HG03354 (cell line): Measurements from ENCODE around the gene SLC12A3.

Source experiments
- ATAC-seq: cut with Tn5 transposase; IDR thresholded peaks from one replicate; pipeline ENCODE4 v1.9.1; 2021; ENCODE audit warnings: mild to moderate bottlenecking; ENCODE audit not compliant: unreplicated experiment, poor library complexity, severe bottlenecking

SLC12A3 gene

DNA sequence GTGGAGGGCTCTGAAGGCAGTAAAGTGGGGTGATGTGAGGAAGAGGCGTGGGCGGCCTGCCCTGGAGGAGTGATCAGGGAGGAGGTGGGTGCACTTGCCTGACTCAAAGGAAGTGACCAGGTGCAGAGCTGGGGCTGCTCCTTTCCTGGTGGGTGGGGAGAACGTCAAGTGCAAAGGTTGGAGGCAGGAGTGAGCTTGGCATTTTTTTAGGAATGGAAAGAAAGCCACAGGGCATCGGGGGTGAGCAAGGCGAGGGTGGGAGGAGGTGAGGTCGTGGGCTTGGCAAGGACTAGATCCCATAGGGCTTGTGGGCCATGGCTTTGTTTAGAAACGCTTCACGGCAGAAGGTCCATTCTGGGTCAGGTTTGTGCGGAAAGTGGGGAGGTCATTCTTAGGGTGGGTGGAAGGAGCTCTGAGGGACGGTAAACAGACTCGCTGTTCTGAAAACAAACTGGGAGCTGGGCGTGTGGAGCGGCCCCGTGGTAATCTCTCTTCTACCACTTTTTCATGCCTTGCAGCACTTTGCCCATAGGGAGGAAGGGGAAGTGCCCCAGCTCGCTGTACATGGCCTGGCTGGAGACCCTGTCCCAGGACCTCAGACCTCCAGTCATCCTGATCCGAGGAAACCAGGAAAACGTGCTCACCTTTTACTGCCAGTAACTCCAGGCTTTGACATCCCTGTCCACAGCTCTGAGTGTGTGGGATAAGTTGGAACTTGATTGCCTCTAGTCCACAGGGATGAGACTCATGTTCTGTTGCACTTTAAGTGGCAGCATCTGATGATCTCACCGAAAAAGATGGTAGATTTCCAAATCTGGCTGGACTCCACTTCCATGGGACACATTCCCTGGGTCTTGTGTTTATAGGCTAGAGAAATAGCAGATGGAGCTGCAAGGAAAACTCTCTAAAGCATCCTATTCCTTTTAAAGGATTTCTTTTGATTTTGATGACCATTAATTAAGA, 48.0 kb downstream of the SLC12A3 start:
- no peak for ATAC-seq

DNA sequence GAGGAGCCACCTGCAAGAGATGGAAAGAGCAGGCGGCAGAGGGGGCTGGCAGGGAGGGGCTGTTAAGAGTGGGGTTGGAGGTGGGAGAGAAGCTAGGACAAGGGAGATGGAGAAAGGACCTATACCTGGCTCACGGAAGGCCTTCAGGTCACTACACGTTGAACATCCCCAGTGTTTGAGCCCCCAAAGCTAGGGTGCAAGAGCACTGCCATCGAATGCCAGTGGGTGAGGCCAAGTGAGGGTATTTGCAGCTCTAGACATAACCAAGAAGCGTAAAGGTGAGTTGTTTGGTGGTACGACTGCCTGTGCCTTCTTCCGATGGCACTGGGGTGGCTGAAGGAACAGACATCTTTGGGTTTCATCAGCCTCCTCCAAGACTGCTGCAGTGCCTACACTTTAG, 49.9 kb downstream of the SLC12A3 start:
- ATAC-seq = no peak

DNA sequence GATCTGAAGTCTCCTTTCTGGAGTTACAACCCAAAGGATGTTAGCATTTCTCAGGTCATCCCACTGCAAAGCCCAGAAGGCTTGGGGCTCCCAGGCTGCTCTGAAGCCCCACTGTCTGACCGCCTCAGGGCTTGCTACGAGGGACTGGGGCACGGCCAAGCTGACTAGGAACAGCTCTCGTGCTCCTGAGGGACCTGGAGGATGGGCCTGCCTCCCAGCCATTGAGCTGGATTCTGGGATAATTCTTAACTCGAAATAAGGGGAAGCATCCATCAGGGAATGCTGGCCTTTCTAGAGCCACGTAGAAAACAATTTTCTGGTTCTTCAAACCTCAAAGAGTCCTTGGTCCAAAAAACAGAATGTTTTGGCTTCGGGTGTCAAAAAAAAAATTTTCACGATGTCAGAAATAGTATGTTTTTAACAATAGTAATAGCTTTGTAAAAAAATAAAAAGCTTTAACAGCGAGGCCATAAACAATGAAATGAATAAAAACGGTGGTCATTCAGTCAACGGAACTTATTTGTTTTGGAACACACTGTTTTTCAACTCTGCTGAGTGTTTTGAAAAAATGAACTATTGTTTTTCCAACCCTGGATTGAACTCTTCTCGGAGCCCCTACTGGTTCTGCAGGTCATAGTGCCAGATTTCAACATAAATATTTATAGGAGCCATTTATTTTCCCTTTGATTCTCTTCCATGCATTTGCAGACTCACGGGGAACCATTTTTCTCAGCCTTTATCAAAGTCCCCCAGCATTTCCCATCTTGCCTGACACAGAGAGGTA, 50.5 kb downstream of the SLC12A3 start:
- no peak for ATAC-seq

DNA sequence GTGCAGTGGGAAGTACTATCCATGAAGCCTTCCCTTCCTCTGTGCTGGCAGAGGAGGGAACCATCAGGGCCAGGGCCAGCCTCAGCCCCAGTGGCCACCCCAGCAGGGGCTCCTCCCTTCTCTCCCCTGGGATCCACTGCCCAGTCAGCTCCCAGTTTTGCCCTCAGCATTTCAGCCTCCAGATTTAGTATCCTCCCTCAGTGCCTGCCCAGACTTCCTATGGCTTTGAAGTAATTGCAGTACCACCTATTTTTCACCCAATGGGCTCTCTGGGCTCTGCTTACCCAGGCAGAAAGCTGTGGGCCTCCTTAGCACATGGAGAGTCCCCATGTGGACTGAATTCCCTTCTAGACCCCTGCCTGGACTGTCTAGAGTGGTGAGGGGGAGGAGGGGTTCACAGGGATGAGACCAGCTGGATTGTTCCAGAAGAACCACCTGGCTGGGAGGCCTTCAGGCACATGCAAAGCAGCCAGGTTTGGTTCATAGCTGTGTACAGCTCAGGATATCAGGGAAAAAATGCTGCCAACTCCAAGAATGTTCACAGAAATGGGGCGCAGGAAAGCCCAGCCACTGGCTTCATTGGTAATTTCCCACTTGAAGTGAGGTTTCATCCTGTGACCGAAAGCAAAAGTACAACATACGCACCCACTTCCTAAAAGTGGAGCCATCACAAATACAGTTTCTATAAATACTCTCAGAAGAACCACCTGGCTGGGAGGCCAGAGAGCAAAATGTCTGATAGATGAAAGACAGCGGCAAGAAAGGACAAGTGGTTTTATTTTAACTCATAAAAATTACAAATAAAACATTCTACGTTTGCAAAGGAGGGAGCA, 51.8 kb downstream of the SLC12A3 start:
- ATAC-seq = peak; percentile 83

DNA sequence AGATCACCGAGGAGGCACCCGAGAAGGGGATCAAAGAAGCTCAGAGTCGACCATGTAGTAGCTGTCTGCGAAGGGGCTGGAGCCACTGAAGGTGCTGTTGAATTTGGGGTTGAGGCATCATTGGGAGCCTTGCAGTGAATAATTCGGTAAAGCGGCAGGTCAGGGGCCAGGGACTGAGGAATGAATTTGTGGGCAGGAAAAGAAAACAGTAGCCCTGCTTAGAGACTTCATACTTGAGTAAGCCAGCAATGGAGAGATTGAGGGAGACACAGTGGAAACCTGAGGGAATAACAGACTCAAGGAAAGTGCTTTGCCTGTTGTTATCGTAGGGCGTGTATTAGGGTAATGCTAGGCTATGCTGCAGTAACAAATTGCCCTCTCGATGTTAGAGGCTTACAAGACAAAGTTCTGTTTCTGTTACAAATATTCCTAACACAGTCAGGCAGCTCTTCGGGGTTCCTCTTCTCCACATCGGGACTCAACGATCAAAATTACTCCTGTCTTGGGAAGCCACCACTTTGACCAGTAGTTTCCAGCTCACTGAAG, 53.5 kb downstream of the SLC12A3 start:
- ATAC-seq = no peak

DNA sequence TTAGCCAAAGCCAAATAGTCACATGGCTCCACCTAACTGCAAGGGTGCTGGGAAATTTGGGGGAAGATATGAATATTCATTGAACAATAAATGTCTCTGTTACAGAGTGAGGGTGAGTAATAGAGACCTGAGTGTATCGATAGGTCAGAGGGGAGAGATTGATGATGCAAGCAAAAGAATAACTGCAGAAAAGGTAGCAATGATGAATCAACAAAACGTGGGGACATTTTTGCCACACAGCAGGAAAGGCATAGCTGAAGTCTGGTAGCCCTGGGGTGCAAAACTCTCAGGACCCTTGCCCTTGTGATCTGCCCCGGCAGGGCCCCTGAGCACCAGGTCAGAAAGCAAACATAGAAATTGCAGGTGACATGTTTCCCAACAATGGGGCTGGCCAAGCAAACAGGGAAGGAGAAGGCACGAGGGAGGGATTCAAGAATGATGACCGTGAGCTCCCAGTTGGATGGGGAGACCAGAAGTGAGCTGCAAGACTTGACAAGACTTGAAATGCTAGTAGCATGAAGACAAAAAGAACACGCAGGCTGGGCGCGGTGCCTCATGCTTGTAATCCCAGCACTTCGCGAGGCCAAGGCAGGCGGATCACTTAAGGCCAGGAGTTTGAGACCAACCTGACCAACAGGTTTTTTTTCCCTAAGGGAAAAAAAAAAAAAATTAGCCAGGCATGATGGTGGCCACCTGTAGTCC, 54.2 kb downstream of the SLC12A3 start:
- ATAC-seq = no peak

DNA sequence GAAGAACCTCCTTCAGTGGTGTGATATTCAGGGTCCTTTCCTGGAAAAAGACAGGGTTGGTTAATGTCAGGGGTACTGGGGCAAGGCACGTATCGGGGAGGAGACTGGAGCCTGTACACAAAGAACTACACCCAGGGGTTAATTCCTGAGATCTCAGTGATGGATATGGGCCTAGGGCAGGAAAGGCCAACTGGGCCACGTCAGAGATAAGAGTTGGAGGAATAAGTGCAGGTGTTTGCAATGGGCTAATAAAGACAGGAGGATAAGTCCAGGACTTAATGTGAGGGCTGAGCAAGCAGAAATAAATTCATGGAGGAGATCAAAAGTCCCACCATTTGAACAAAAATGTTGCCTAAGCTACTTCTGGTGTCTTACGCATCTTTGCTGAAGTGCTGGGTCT, 56.6 kb downstream of the SLC12A3 start:
- no peak for ATAC-seq

DNA sequence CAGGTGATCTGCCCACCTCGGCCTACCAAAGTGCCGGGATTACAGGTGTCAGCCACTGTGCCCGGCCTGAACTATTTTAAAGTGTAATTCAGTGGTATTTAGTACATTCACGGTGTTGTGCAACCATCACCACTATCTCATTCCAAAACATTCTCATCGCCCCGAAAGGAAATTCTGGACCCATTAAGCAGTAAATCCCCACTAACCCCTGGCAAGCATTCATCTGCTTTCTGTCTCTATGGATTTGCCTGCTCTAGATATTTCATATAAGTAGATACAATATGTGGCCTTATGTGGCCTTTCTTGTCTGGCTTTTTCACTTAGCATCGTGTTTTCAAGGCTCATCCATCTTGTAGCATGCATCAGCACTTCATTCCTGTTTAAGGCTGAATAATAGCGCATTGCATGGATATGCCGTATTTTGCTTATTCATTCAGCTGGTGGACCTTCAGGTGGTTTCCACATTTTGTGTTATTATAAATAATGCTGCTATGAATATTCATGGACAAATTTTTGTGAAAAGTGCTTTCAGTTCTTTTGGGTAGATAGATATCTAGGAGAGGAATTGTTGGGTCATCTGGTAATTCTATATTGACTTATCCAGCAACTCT, 58.6 kb downstream of the SLC12A3 start:
- ATAC-seq = no peak

DNA sequence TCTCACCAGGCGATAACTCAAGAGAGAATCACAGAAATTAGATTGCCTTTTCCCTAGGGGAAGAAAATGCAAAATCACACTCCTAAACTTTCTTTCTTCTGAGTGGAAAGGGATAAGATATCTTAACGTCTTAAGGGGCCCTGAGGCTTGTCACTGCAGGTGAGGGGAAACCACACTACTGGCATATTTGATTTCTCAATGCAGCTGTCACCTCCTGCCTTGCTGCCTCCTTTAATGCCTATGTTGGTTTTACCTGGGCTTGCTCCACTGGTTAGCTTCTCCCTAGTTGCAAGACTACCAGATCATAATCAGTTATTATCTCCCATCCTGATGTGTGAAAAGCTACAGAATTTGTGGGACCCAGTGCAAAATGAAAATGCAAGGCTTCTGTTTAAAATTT, 62.5 kb downstream of the SLC12A3 start:
- no peak for ATAC-seq

DNA sequence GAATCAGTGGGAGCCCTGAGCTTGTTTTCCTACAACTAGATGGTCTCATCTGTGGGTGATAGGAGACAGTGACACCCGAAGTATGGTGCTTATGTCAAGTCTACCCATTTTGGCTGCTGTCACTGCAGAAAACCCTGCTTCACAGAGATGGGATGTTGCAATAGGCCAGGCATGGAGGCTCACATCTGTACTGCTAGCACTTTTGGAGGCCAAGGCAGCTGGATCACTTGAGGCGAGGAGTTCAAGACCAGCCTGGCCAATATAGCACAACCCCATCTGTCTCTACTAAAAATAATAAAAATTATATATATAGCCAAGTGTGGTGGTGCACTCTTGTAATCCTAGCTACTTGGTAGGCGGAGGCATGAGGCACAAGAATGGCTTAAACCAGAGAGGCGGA, 64.6 kb downstream of the SLC12A3 start:
- no peak for ATAC-seq

DNA sequence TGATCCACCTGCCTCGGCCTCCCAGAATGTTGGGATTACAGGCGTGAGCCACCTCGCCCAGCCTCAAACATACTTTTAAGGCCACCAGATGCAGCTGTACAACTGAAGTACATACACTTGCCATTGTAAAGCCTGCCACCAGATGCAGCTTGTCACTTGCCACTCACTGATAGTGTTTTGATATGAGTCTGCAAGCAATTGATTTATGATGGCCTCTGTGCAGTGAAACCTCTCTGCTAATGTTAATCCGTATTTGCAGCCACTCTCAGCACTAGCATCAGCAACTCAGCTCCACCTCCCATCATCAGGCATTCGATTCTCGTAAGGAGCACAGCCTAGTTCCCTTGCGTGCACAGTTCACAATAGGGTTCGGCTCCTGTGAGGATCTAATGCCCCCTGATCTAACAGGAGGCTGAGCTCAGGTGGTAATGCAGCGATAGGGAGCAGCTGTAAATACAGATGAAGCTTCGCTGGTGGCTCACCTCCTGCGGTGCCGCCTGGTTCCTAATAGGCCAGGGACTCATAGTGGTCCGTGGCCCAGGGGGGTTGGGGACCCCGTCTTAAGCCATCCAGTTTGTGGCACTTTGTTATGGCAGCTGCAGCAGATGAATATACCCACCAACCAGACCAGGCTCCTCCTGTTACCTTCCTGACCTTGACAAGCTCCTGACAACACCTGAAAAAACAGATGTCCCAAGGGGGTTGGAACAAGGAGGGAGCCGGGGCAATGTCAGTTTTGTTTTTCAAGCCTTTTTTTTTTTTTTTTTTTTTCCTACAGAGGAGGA, 65.7 kb downstream of the SLC12A3 start:
- no peak for ATAC-seq

DNA sequence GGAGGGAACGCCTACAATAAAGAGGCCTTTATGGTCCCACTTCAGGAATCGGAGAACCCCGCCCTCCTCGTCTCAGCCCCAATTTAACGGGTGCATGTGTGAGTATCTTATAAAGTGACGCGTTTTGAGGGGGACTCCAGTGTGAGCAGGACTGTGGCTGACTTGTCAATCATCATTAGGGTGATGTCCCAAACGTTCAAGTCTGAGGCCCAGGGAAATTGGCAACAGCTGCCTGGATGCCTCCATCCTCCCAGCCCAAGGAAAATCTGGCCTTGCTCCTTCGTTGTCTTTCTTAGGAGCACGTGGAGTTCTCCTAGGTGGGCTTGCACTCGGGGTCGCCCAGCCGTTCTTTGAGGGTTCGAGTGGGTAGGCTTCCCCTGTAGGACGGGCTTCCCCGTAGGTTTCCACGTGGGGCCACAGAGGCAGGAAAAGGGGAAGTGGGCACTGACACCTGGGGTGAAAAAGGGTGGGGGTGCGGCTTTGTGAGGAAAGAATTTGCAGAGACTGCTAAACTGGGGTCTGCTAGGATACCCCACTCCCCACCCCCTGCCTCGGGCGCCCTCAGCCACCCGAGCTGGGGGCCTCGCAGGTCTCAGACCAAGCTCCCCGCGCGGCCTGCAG, 66.4 kb downstream of the SLC12A3 start:
- ATAC-seq = peak; percentile 45

DNA sequence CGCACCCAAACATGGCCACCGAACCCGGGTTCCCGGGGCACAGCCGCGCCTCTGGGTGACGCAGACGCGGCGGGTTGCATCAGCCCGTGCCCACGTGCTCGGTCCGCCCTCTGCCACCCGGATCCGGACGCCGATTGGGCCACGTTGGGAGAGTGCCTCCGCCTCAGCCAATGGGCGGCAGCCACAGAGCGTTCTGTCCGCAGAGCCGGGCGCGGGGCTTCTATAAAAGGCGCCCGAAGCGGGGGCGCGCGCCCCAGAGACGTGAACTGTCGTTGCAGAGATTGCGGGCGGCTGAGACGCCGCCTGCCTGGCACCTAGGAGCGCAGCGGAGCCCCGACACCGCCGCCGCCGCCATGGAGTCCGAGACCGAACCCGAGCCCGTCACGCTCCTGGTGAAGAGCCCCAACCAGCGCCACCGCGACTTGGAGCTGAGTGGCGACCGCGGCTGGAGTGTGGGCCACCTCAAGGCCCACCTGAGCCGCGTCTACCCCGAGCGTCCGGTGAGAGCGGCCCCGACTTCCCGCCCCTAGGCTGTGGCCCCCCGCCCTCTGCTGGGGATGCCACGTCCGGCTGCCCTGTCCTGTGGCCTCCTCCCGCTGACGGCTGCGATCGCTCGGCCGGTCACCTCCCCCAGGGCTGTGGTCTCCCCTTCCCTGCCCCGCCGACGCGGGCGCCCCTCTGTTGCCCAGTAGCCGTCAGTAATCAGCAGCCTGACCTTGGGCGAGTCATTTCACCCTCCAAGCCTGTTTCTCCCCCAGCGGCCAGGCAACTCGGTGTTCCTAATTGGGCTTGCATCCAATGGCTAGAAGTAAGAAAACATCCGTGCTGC, 67.1 kb downstream of the SLC12A3 start, which contains the start of gene HERPUD1:
Gene HERPUD1, plus strand, starts transcription at position 251 of the 829 bp plus-strand sequence. Its CDS starts 103 bp downstream, at position 354.
- ATAC-seq = peak; percentile 86

DNA sequence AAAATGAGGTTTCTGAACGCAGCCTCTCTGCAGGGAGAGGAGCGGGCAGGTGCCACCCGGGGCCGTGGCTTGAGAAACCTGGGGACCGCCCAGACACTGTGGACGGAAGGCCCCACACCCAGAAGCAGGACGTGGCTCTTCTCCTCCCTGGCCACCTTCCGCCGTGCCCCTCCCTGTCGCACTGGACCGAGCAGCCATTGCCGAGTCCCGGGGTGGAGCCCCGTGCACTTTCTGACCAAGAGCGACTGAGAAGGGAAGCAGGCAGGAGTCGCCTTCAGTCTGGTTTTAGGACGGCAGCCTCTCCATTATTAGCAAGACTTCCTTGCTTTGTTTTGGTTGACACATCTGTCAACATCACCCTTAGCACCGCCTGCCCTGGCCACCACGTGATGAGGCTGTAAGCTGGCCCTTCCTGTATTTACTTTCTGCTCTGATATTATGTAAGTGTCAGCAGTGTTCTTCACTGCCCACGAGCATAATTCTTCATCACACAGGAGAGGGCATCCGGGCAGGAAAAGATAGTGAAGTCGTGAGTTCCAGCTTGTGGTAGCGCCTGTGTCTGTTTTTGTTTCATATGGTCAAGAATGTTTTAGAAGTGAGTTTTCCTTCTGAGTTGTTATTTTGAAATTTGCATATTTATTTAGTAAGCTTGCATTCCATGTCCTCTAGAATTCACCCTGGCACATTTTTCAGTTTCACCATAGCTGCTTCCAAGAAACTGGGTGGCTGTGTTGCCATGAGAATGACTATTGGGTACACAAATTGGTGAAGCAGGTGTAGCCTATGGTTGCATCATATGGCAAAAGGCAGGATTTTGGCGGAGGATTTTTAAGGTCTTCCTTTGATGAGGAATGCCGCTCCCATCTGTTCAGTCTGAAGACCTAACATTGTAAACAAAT, 68.0 kb downstream of the SLC12A3 start:
- ATAC-seq = peak; percentile 14

DNA sequence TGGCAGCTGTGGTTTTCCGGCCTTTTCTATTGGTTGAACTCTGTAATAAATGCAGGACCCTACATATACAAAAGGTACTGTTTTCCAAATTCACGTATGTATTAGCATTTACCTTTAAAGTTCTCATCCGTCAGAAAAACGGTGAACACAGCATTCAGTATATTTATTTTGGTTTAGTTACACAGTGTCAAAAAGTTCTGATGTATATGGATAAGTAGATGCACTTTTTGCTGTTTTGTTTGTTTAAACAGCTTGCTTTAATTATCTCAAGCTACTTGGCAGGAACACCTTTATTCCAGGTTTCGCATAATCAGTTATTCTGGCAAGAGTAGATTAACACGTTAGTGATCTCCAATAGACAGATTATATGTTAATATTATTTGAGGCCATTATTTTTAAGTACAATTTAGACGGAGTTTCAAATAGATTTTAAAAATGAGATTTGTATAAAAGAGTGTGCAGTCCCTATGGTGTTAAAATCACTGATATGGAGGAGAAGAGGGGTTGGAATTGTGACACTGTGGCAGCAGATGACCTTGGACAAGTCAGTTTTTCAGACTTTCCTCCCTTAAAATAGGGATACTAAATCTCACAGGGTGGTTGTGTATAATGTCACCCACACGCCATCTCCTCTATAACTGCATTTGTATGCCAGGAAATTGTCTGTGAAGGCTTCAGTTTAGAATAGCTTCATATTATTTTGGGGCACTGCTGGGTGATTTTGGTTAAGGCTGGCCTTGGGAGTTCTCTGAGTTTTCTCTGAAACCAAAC, 69.0 kb downstream of the SLC12A3 start:
- no peak for ATAC-seq
